ENCODE measurements around the gene NUDT5.

- TF ChIP-seq, protein P1, sequence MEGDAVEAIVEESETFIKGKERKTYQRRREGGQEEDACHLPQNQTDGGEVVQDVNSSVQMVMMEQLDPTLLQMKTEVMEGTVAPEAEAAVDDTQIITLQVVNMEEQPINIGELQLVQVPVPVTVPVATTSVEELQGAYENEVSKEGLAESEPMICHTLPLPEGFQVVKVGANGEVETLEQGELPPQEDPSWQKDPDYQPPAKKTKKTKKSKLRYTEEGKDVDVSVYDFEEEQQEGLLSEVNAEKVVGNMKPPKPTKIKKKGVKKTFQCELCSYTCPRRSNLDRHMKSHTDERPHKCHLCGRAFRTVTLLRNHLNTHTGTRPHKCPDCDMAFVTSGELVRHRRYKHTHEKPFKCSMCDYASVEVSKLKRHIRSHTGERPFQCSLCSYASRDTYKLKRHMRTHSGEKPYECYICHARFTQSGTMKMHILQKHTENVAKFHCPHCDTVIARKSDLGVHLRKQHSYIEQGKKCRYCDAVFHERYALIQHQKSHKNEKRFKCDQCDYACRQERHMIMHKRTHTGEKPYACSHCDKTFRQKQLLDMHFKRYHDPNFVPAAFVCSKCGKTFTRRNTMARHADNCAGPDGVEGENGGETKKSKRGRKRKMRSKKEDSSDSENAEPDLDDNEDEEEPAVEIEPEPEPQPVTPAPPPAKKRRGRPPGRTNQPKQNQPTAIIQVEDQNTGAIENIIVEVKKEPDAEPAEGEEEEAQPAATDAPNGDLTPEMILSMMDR (IDR thresholded peaks at IDR 0.05; ENCODE audit: insufficient read depth, low read length) = no peak
- TF ChIP-seq REST (IDR thresholded peaks at IDR 0.05; ENCODE audit: insufficient replicate concordance, low read depth) (no peak), SPI1 (IDR thresholded peaks at IDR 0.05; ENCODE audit: borderline replicate concordance, low read depth) (peak; percentile 48; the same call in 1 of the 2 replicates)
Measured at GRCh38 chr10:12186323-12186722, 9.4 kb downstream of the NUDT5 start.

Data from HL-60 (cell line).